Measurements from ENCODE around the gene AGO4.
"Not testable (repeated sequence)": the region's sequence is repeated elsewhere in the genome, so short reads cannot be mapped to it uniquely, and the experiment has no call there.

Gene AGO4

GRCh38 chr1:35807614-35808449, at the start of gene AGO4:
Gene AGO4, plus strand, starts transcription at chr1:35808016. Its CDS starts 401 bp downstream, at chr1:35808417.
- FAIRE-seq = no peak

GRCh38 chr1:35762141-35762540, 45.7 kb upstream of the AGO4 start:
- no peak for FAIRE-seq

- peak; percentile 31 for FAIRE-seq
Observed at GRCh38 chr1:35763201-35763600, 44.6 kb upstream of the AGO4 start.

- FAIRE-seq = no peak
Observed at GRCh38 chr1:35764283-35764682, 43.5 kb upstream of the AGO4 start.

- no peak for FAIRE-seq
Observed at GRCh38 chr1:35768350-35769187, 39.2 kb upstream of the AGO4 start.

GRCh38 chr1:35769188-35769758, 38.5 kb upstream of the AGO4 start:
- peak; percentile 75 for FAIRE-seq

GRCh38 chr1:35773711-35774110, 34.1 kb upstream of the AGO4 start:
- no peak for FAIRE-seq

GRCh38 chr1:35776172-35776571, 31.6 kb upstream of the AGO4 start:
- FAIRE-seq = not testable (repeated sequence)

- FAIRE-seq = no peak
Observed at GRCh38 chr1:35777109-35777508, 30.7 kb upstream of the AGO4 start.

- no peak for FAIRE-seq
Observed at GRCh38 chr1:35783055-35783583, 24.7 kb upstream of the AGO4 start.

GRCh38 chr1:35784364-35784763, 23.5 kb upstream of the AGO4 start:
- FAIRE-seq = not testable (repeated sequence)

- no peak for FAIRE-seq
Observed at GRCh38 chr1:35788139-35788538, 19.7 kb upstream of the AGO4 start.

- peak; percentile 78 for FAIRE-seq
Observed at GRCh38 chr1:35790670-35791069, 17.1 kb upstream of the AGO4 start.

GRCh38 chr1:35795295-35795694, 12.5 kb upstream of the AGO4 start:
- FAIRE-seq = no peak

GRCh38 chr1:35797380-35797779, 10.4 kb upstream of the AGO4 start:
- FAIRE-seq = no peak

- FAIRE-seq = not testable (repeated sequence)
Observed at GRCh38 chr1:35798019-35798418, 9.8 kb upstream of the AGO4 start.

GRCh38 chr1:35800167-35800887, 7.5 kb upstream of the AGO4 start:
- FAIRE-seq = not testable (repeated sequence)

- no peak for FAIRE-seq
Observed at GRCh38 chr1:35808450-35809113, 766 bp downstream of the AGO4 start.

GRCh38 chr1:35809114-35810095, 1.6 kb downstream of the AGO4 start:
- peak; percentile 3 for FAIRE-seq

- no peak for FAIRE-seq
Observed at GRCh38 chr1:35810096-35810881, 2.5 kb downstream of the AGO4 start.
